ENCODE measurements around the gene CUBN. TPM values are rescaled to one million over a fixed set of nuclear protein-coding genes. Genes with fewer than 3 reads are reported as not detected.

Gene CUBN
- total RNA-seq, 4 donors from 2014 or later: 0.37 to 1.5 (median 1.1) TPM

GRCh38 chr10:17113346-17113745 lies 16.3 kb downstream of the CUBN start:
- in situ Hi-C loops (cut with MboI; ENCODE audit: low pct_ligation_motif_present in 1 of 4, low pct_unique_long_range_greater_than_20kb in 1 of 4, low sequenced_read_pairs in 3 of 4): no loop called here
- Histone ChIP-seq H3K9me3 (no peaks in the 10 kb centered on the region), H3K27ac (no peak overlapping the region), H3K36me3 (no peaks in the 10 kb centered on the region), H3K4me1 (peaks cover 0 to 4% (median 2%) of the 10 kb centered on the region in 4 donors), H3K4me3 (no peak overlapping the region), H3K27me3 (no peaks in the 10 kb centered on the region)
- DNase-seq: no peak
- intact Hi-C loops (cut with DNase I; ENCODE audit: low total_unique reads): no loop called here
- TF ChIP-seq POLR2A (IDR thresholded peaks at IDR 0.05): no peak
- no peak for TF ChIP-seq EP300 (IDR thresholded peaks at IDR 0.05; ENCODE audit: low read depth)
- no peak for TF ChIP-seq CTCF (IDR thresholded peaks at IDR 0.05)
- no peak for TF ChIP-seq POLR2AphosphoS5 (IDR thresholded peaks at IDR 0.05)
- WGBS, 2 donors (ENCODE audit: low coverage in 1 of 2): 89 to 97% methylated on average over 4 of the region's 4 CpGs

- Histone ChIP-seq H3K27ac (no peak overlapping the region), H3K9me3 (no peaks in the 10 kb centered on the region), H3K36me3 (no peaks in the 10 kb centered on the region), H3K27me3 (no peaks in the 10 kb centered on the region), H3K4me1 (peaks cover 0 to 4% (median 2%) of the 10 kb centered on the region in 4 donors), H3K4me3 (no peak overlapping the region)
- intact Hi-C loops (cut with DNase I; ENCODE audit: low total_unique reads): no loop called here
- in situ Hi-C loops (cut with MboI; ENCODE audit: low pct_ligation_motif_present in 1 of 4, low pct_unique_long_range_greater_than_20kb in 1 of 4, low sequenced_read_pairs in 3 of 4): no loop called here
- TF ChIP-seq EP300 (IDR thresholded peaks at IDR 0.05; ENCODE audit: low read depth) (no peak), CTCF (IDR thresholded peaks at IDR 0.05) (no peak), POLR2A (IDR thresholded peaks at IDR 0.05) (no peak), POLR2AphosphoS5 (IDR thresholded peaks at IDR 0.05) (no peak)
- no peak for DNase-seq
- WGBS, 2 donors (ENCODE audit: low coverage in 1 of 2): 73 to 79% methylated on average over 3 of the region's 3 CpGs
These were observed 17.0 kb downstream of the CUBN start for GRCh38 chr10:17112566-17112965.

- in situ Hi-C loops (cut with MboI; ENCODE audit: low pct_ligation_motif_present in 1 of 4, low pct_unique_long_range_greater_than_20kb in 1 of 4, low sequenced_read_pairs in 3 of 4) (no loop called here), intact Hi-C loops (cut with DNase I; ENCODE audit: low total_unique reads) (no loop called here)
- no peak overlapping the region for H3K27ac ChIP-seq
- no peaks in the 10 kb centered on the region for H3K4me1 ChIP-seq
- H3K9me3 ChIP-seq: no peaks in the 10 kb centered on the region
- TF ChIP-seq EP300 (IDR thresholded peaks at IDR 0.05; ENCODE audit: low read depth) (no peak), CTCF (IDR thresholded peaks at IDR 0.05) (no peak), POLR2A (IDR thresholded peaks at IDR 0.05) (no peak), POLR2AphosphoS5 (IDR thresholded peaks at IDR 0.05) (no peak)
- no peaks in the 10 kb centered on the region for H3K27me3 ChIP-seq
- H3K36me3 ChIP-seq: no peaks in the 10 kb centered on the region
- 88 to 93% methylated on average over 3 of the region's 3 CpGs for WGBS, 2 donors (ENCODE audit: low coverage in 1 of 2)
- no peak overlapping the region for H3K4me3 ChIP-seq
- DNase-seq: no peak
These were observed 20.0 kb downstream of the CUBN start for GRCh38 chr10:17109475-17110207.

DNA sequence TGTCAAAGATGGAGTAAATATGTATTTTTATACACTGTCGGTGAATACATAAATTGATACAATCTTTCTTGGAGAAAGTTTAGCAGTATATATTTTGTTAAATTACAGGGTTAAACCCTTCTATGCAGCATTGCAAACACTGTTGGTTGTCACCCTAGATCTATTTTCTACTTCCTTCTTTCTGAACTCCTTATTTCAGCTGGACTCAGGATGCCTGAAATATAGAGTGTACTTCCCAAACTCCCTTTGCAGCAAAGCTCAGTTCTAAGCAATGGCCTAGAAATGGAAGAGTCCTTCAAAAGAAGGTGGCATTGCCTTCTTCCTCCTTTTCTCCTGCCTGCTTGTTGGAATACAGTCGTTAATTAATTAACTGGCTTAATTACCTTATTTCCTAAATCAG lies 20.6 kb downstream of the CUBN start:
- in situ Hi-C loops (cut with MboI; ENCODE audit: low pct_ligation_motif_present in 1 of 4, low pct_unique_long_range_greater_than_20kb in 1 of 4, low sequenced_read_pairs in 3 of 4): no loop called here
- WGBS, 2 donors (ENCODE audit: low coverage in 1 of 2): 90 to 93% methylated on average over 2 of the region's 2 CpGs

More for the DNA sequence above, 20.6 kb downstream of the CUBN start:
- intact Hi-C loops (cut with DNase I; ENCODE audit: low total_unique reads): no loop called here
- H3K9me3 ChIP-seq: no peaks in the 10 kb centered on the region
- no peaks in the 10 kb centered on the region for H3K27me3 ChIP-seq
- H3K4me3 ChIP-seq: no peak overlapping the region
- no peaks in the 10 kb centered on the region for H3K36me3 ChIP-seq
- no peak overlapping the region for H3K27ac ChIP-seq
- DNase-seq: no peak
- H3K4me1 ChIP-seq: no peaks in the 10 kb centered on the region
- no peak for TF ChIP-seq POLR2A (IDR thresholded peaks at IDR 0.05)
- TF ChIP-seq EP300 (IDR thresholded peaks at IDR 0.05; ENCODE audit: low read depth): no peak
- no peak for TF ChIP-seq CTCF (IDR thresholded peaks at IDR 0.05)
- TF ChIP-seq POLR2AphosphoS5 (IDR thresholded peaks at IDR 0.05): no peak

Measured in transverse colon (tissue), 4 donors.